BE2C (cell line): Measurements from ENCODE around the gene TRAPPC3L.

ENCODE experiments used
- DNase-seq: peaks from one replicate; pipeline ENCODE4 v3.0.0-alpha.2; 2020
- H3K27me3 ChIP-seq: fragments of 250-450 bp; sonication (Bioruptor Pico); 2 replicates; pipeline ENCODE4 v1.5.1; 2020; ENCODE audit warnings: mild to moderate bottlenecking
- H3K36me3 ChIP-seq: fragments of 250-450 bp; sonication (Bioruptor Pico); 2 replicates; pipeline ENCODE4 v1.5.1; 2020; ENCODE audit warnings: mild to moderate bottlenecking
- H3K4me1 ChIP-seq: fragments of 250-450 bp; sonication (Bioruptor Pico); 2 replicates; pipeline ENCODE4 v1.5.1; 2020
- H3K4me3 ChIP-seq: 2 replicates; pipeline ENCODE4 v1.5.1; 2011; ENCODE audit warnings: low read depth, low read length
- H3K9me3 ChIP-seq: fragments of 250-450 bp; sonication (Bioruptor Pico); 2 replicates; pipeline ENCODE4 v1.5.1; 2020
- TF ChIP-seq, protein P1 (sequence below): IDR thresholded peaks from 2 replicates; pipeline ENCODE4 v1.5.1; 2012; ENCODE audit warnings: mild to moderate bottlenecking, low read depth, low read length

TRAPPC3L gene

DNA sequence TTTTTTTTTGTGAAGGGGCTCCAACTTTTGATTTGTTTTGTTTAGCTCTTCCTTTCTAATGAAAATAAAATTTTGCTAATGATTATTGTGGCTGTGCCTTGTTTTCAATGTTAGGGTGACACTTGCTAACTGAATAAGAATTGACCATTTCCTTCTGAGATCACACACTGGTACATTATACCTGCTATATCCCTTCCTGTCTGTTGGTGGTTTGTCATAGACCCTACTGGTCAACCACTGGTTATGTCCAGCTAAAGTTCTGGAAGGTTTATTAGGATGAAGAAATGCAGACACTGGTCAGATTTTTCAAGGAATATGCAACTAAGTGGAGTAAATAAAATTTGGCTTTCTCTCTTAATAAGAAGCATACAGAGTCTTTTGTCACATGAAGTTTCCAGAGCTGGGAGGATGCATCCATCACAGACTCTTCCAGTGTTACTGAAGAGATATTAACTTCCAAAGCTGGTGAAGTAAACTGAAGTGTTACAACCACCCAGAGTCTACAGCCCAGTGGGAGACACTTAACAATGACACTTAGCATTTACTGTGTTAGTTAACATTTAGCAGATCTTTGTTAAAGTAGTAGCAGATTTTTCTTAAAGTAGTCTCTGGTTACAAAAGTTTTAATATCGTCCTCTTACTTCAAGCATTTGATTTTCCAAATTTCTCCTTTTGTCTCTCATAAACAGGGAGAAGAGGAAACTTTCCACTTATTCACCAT, 53.7 kb downstream of the TRAPPC3L start:
- DNase-seq = no peak
- H3K9me3 ChIP-seq = no peaks in the 10 kb centered on the region
- no peaks in the 10 kb centered on the region for H3K36me3 ChIP-seq
- TF ChIP-seq, protein P1, sequence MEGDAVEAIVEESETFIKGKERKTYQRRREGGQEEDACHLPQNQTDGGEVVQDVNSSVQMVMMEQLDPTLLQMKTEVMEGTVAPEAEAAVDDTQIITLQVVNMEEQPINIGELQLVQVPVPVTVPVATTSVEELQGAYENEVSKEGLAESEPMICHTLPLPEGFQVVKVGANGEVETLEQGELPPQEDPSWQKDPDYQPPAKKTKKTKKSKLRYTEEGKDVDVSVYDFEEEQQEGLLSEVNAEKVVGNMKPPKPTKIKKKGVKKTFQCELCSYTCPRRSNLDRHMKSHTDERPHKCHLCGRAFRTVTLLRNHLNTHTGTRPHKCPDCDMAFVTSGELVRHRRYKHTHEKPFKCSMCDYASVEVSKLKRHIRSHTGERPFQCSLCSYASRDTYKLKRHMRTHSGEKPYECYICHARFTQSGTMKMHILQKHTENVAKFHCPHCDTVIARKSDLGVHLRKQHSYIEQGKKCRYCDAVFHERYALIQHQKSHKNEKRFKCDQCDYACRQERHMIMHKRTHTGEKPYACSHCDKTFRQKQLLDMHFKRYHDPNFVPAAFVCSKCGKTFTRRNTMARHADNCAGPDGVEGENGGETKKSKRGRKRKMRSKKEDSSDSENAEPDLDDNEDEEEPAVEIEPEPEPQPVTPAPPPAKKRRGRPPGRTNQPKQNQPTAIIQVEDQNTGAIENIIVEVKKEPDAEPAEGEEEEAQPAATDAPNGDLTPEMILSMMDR = no peak
- H3K4me1 ChIP-seq = no peaks in the 10 kb centered on the region
- H3K4me3 ChIP-seq = no peak overlapping the region
- no peaks in the 10 kb centered on the region for H3K27me3 ChIP-seq

- Histone ChIP-seq H3K36me3 (no peaks in the 10 kb centered on the region), H3K27me3 (no peaks in the 10 kb centered on the region), H3K4me1 (no peaks in the 10 kb centered on the region), H3K9me3 (no peaks in the 10 kb centered on the region), H3K4me3 (no peak overlapping the region)
- TF ChIP-seq, protein P1 = no peak
- DNase-seq = no peak
Measured at GRCh38 chr6:116485559-116486184, 59.8 kb downstream of the TRAPPC3L start.

GRCh38 chr6:116483616-116484015, 61.9 kb downstream of the TRAPPC3L start:
- no peaks in the 10 kb centered on the region for H3K36me3 ChIP-seq
- TF ChIP-seq, protein P1 = no peak
- no peaks in the 10 kb centered on the region for H3K27me3 ChIP-seq
- no peaks in the 10 kb centered on the region for H3K4me1 ChIP-seq
- H3K4me3 ChIP-seq = no peak overlapping the region
- H3K9me3 ChIP-seq = no peaks in the 10 kb centered on the region
- no peak for DNase-seq

DNA sequence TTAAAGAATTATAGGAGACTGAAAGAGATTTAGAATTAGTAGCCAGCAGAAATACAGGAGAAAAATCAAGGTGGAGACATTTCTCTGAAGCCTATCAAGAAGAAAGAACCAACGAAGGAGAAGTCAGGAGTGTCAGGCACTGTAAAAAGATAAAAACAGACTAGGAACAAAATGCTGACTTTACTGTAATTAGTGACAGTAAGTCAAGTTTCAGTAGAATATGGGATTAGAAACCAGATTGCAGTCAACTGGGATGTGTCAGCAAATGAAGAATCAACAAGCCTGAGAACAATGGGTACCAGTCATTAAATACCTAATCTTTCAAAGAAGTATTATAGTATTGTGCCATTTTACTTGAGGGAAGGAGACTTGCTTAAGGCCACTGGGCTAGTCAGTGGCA, 62.7 kb downstream of the TRAPPC3L start:
- Histone ChIP-seq H3K36me3 (no peaks in the 10 kb centered on the region), H3K27me3 (no peaks in the 10 kb centered on the region), H3K4me3 (no peak overlapping the region), H3K4me1 (no peaks in the 10 kb centered on the region), H3K9me3 (no peaks in the 10 kb centered on the region)
- no peak for DNase-seq
- TF ChIP-seq, protein P1 = no peak

- no peak for DNase-seq
- H3K27me3 ChIP-seq = no peaks in the 10 kb centered on the region
- no peak overlapping the region for H3K4me3 ChIP-seq
- H3K36me3 ChIP-seq = no peaks in the 10 kb centered on the region
- no peaks in the 10 kb centered on the region for H3K4me1 ChIP-seq
- H3K9me3 ChIP-seq = no peaks in the 10 kb centered on the region
- TF ChIP-seq, protein P1 = no peak
Measured at GRCh38 chr6:116476002-116476678, 69.3 kb downstream of the TRAPPC3L start.

- Histone ChIP-seq H3K27me3 (no peaks in the 10 kb centered on the region), H3K4me1 (no peaks in the 10 kb centered on the region), H3K9me3 (no peaks in the 10 kb centered on the region), H3K36me3 (no peaks in the 10 kb centered on the region), H3K4me3 (no peak overlapping the region)
- TF ChIP-seq, protein P1 = no peak
- DNase-seq = no peak
Measured at GRCh38 chr6:116475141-116475540, 70.3 kb downstream of the TRAPPC3L start.
